Smooth muscle cell (in vitro differentiated cells): ENCODE results near the gene MNAT1. TPM values are rescaled to one million over a fixed set of nuclear protein-coding genes. Genes with fewer than 3 reads are reported as not detected.

Experiments used
- DNase-seq: peaks from one replicate; lab custom pipeline; 2025; ENCODE audit not compliant: unreplicated experiment; lab: John Stamatoyannopoulos, UW
- H2AFZ ChIP-seq: fragments of 200-600 bp; sonication (generic); 2 replicates; pipeline ENCODE4 v1.6.0; 2016; ENCODE audit warnings: antibody characterized with exemption, low read depth, mild to moderate bottlenecking
- H3F3A ChIP-seq: fragments of 200-600 bp; sonication (generic); 2 replicates; pipeline ENCODE4 v1.6.0; 2017; ENCODE audit warnings: antibody characterized with exemption, low read depth
- H3K27ac ChIP-seq: fragments of 200-600 bp; sonication (generic); 2 replicates; pipeline ENCODE4 v1.5.1; 2016; ENCODE audit warnings: low read depth, mild to moderate bottlenecking
- H3K27me3 ChIP-seq: fragments of 200-600 bp; sonication (generic); 2 replicates; pipeline ENCODE4 v1.6.1; 2016; ENCODE audit warnings: low read depth, mild to moderate bottlenecking
- H3K36me3 ChIP-seq: fragments of 200-600 bp; sonication (generic); 2 replicates; pipeline ENCODE4 v1.5.1; 2016; ENCODE audit warnings: low read depth
- H3K4me1 ChIP-seq: fragments of 200-600 bp; sonication (generic); 2 replicates; pipeline ENCODE4 v1.5.1; 2016; ENCODE audit warnings: low read depth
- H3K4me2 ChIP-seq: fragments of 200-600 bp; sonication (generic); 2 replicates; pipeline ENCODE4 v1.6.0; 2016; ENCODE audit warnings: mild to moderate bottlenecking
- H3K4me3 ChIP-seq: fragments of 200-600 bp; sonication (generic); 2 replicates; pipeline ENCODE4 v1.5.1; 2016; ENCODE audit warnings: mild to moderate bottlenecking
- H3K79me2 ChIP-seq: fragments of 200-600 bp; sonication (generic); 2 replicates; pipeline ENCODE4 v1.6.0; 2016; ENCODE audit warnings: low read depth, mild to moderate bottlenecking
- H3K9ac ChIP-seq: fragments of 200-600 bp; sonication (generic); 2 replicates; pipeline ENCODE4 v1.6.0; 2016; ENCODE audit warnings: low read depth
- H3K9me3 ChIP-seq: fragments of 200-600 bp; sonication (generic); replicated peaks from 2 replicates; pipeline ENCODE4 v1.5.1; 2016; ENCODE audit warnings: low read depth
- H4K20me1 ChIP-seq: fragments of 200-600 bp; sonication (generic); 2 replicates; pipeline ENCODE4 v1.6.0; 2016; ENCODE audit warnings: low read depth
- CTCF ChIP-seq: fragments of 200-600 bp; sonication (generic); IDR thresholded peaks from 2 replicates; pipeline ENCODE4 v1.5.1; 2017; ENCODE audit warnings: borderline replicate concordance, mild to moderate bottlenecking, antibody characterized with exemption; ENCODE audit not compliant: insufficient read depth, poor library complexity, severe bottlenecking
- WGBS: methylation state at CpG from one replicate; pipeline ENCODE4 v1.1.7; 2016; ENCODE audit warnings: low lambda C conversion rate; 5-methylcytosine and 5-hydroxymethylcytosine counted together
- polyA plus RNA-seq: library from polyadenylated mRNA; unstranded; fragments of >200 nt; fragmentation: Nextera tagmentation; extraction: Ambion mirVana; gene quantifications from 2 replicates; pipeline ENCODE4 v1.2.1, GENCODE V29; 2016
- total RNA-seq: library from RNA; depleted of rRNA; stranded (reverse); fragments of >200 nt; gene quantifications from 2 replicates; pipeline ENCODE4 v1.2.3, GENCODE V29; 2014

The MNAT1 gene
- 48.8 and 62.7 TPM in 2 replicates for total RNA-seq
- 28.1 and 31.6 TPM in 2 replicates for polyA plus RNA-seq

- Histone ChIP-seq H3F3A (no peaks in the 10 kb centered on the region), H4K20me1 (peaks cover 17% of the 10 kb centered on the region), H2AFZ (peak within 1 kb of the TSS; percentile 81), H3K9me3 (no peaks in the 10 kb centered on the region), H3K79me2 (peaks cover 46% of the 10 kb centered on the region), H3K4me3 (peak within 1 kb of the TSS; percentile 66), H3K4me2 (peak within 1 kb of the TSS; percentile 90), H3K36me3 (no peaks in the 10 kb centered on the region), H3K27me3 (peaks cover 18% of the 10 kb centered on the region), H3K9ac (peak within 1 kb of the TSS; percentile 61), H3K27ac (no peak within 1 kb of the TSS), H3K4me1 (peaks cover 15% of the 10 kb centered on the region)
- TF ChIP-seq CTCF = no peak
- 3% methylated on average over 33 of the region's 33 CpGs for WGBS
- DNase-seq = peak; percentile 35
Observed at GRCh38 chr14:60734465-60735242, at the start of gene MNAT1. MNAT1 (plus strand) TSS chr14:60734761; CDS start chr14:60734863, 102 bp downstream.

- no peak overlapping the region for H3K9ac ChIP-seq
- no peak overlapping the region for H3K27ac ChIP-seq
- H2AFZ ChIP-seq = no peak overlapping the region
- no peaks in the 10 kb centered on the region for H4K20me1 ChIP-seq
- no peaks in the 10 kb centered on the region for H3K79me2 ChIP-seq
- no peak overlapping the region for H3K4me2 ChIP-seq
- H3K9me3 ChIP-seq = no peaks in the 10 kb centered on the region
- no peaks in the 10 kb centered on the region for H3K27me3 ChIP-seq
- no peak for DNase-seq
- no peaks in the 10 kb centered on the region for H3K4me1 ChIP-seq
- no peaks in the 10 kb centered on the region for H3F3A ChIP-seq
- H3K4me3 ChIP-seq = no peak overlapping the region
- no peak for TF ChIP-seq CTCF
- no peaks in the 10 kb centered on the region for H3K36me3 ChIP-seq
Observed at GRCh38 chr14:60686865-60687264, 47.7 kb upstream of the MNAT1 start.

- Histone ChIP-seq H3K27me3 (no peaks in the 10 kb centered on the region), H4K20me1 (no peaks in the 10 kb centered on the region), H3K79me2 (no peaks in the 10 kb centered on the region), H3K4me2 (no peak overlapping the region), H2AFZ (no peak overlapping the region), H3K27ac (no peak overlapping the region), H3K4me3 (no peak overlapping the region), H3K9ac (no peak overlapping the region), H3K4me1 (no peaks in the 10 kb centered on the region), H3F3A (no peaks in the 10 kb centered on the region), H3K9me3 (no peaks in the 10 kb centered on the region), H3K36me3 (no peaks in the 10 kb centered on the region)
- no peak for TF ChIP-seq CTCF
- no peak for DNase-seq
- WGBS = 88% methylated on average over 3 of the region's 3 CpGs
Observed at GRCh38 chr14:60691383-60692113, 43.0 kb upstream of the MNAT1 start.

GRCh38 chr14:60695327-60695726, 39.2 kb upstream of the MNAT1 start:
- no peak overlapping the region for H3K9ac ChIP-seq
- no peak overlapping the region for H3K27ac ChIP-seq
- DNase-seq = no peak
- no peaks in the 10 kb centered on the region for H3K36me3 ChIP-seq
- no peaks in the 10 kb centered on the region for H3F3A ChIP-seq
- no peaks in the 10 kb centered on the region for H4K20me1 ChIP-seq
- no peaks in the 10 kb centered on the region for H3K27me3 ChIP-seq
- no peaks in the 10 kb centered on the region for H3K9me3 ChIP-seq
- H2AFZ ChIP-seq = no peak overlapping the region
- no peak for TF ChIP-seq CTCF
- no peaks in the 10 kb centered on the region for H3K79me2 ChIP-seq
- WGBS = 85% methylated on average over 4 of the region's 4 CpGs
- no peak overlapping the region for H3K4me3 ChIP-seq
- H3K4me2 ChIP-seq = no peak overlapping the region
- no peaks in the 10 kb centered on the region for H3K4me1 ChIP-seq
